IgD-negative memory B cell (primary cell): ENCODE data around the gene SPOPL. TPM values are rescaled to one million over a fixed set of nuclear protein-coding genes. Genes with fewer than 3 reads are reported as not detected.
A peak's percentile ranks its signal among the peaks of the same experiment; 100 is the strongest.
"Not testable (repeated sequence)": the region's sequence is repeated elsewhere in the genome, so short reads cannot be mapped to it uniquely, and the experiment has no call there.

Source experiments
- H3K27ac Mint-ChIP-seq, 3 donors: one replicate each; pipeline ENCODE4 v1.8.0; 2020 to 2022; ENCODE audit warnings: mild to moderate bottlenecking in 3 of 3, mixed read lengths in 3 of 3, moderate library complexity in 1 of 3
- H3K27me3 Mint-ChIP-seq: one replicate; pipeline ENCODE4 v1.8.0; 2021; ENCODE audit warnings: mixed read lengths
- H3K36me3 Mint-ChIP-seq: one replicate; pipeline ENCODE4 v1.8.0; 2020; ENCODE audit warnings: mild to moderate bottlenecking, mixed read lengths
- H3K4me1 Mint-ChIP-seq, 3 donors: one replicate each; pipeline ENCODE4 v1.8.0; 2020 to 2022; ENCODE audit warnings: mixed read lengths in 3 of 3, mild to moderate bottlenecking in 1 of 3
- H3K4me3 Mint-ChIP-seq, 4 donors: one replicate each; pipeline ENCODE4 v1.8.0; 2020 to 2022; ENCODE audit warnings: mild to moderate bottlenecking in 4 of 4, mixed read lengths in 4 of 4, moderate library complexity in 3 of 4
- H3K9me3 Mint-ChIP-seq, 3 donors: one replicate each; pipeline ENCODE4 v1.8.0; 2020 to 2021; ENCODE audit warnings: mixed read lengths in 3 of 3, mild to moderate bottlenecking in 1 of 3
- polyA plus RNA-seq: library from polyadenylated mRNA; unstranded; fragments of 300-500 nt; fragmentation: Illumina TruSeq; gene quantifications from one replicate; pipeline ENCODE4 v1.2.3, GENCODE V29; 2021

SPOPL gene
- polyA plus RNA-seq, 1 donor from 2014 or later, result 7.7 TPM

- H3K9me3 Mint-ChIP-seq, H3K36me3 Mint-ChIP-seq, H3K27me3 Mint-ChIP-seq: not testable (repeated sequence)
- H3K4me1 Mint-ChIP-seq, result peaks cover 63 to 70% (median 64%) of the 10 kb centered on the region in 3 donors
- peak overlapping the region in 2 of 3 donors; percentile 29 to 96 for H3K27ac Mint-ChIP-seq
- H3K4me3 Mint-ChIP-seq, result peak overlapping the region in 1 of 4 donors; percentile 52
Measured at GRCh38 chr2:138524353-138524752, 22.8 kb downstream of the SPOPL start.

- H3K4me1 Mint-ChIP-seq, result peaks cover 53 to 74% (median 64%) of the 10 kb centered on the region in 3 donors
- no peaks in the 10 kb centered on the region for H3K27me3 Mint-ChIP-seq
- peak overlapping the region in 1 of 4 donors; percentile 75 for H3K4me3 Mint-ChIP-seq
- no peak overlapping the region for H3K27ac Mint-ChIP-seq
- peaks cover 9% of the 10 kb centered on the region for H3K36me3 Mint-ChIP-seq
- peaks cover 0 to 2% (median 0%) of the 10 kb centered on the region in 3 donors for H3K9me3 Mint-ChIP-seq
Measured at GRCh38 chr2:138531913-138532312, 30.3 kb downstream of the SPOPL start.

DNA sequence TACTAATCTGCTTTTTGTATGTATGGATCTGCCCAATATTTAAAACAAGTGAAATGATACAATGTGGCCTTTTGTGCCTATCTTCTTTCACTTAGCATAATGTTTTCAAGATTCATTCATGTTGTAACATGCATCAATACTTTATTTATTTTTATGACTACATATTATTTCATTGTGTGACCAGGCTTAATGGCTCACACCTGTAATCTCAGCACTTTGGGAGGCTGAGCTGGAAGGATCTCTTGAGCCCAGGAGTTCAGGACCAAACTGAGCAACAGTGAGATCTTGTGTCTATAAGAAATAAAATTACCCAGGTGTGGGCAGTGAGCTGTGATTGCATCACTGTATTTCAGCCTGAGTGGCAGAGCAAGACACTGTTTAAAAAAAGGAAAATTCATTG lies 33.2 kb downstream of the SPOPL start:
- Mint-ChIP-seq H3K27me3 (no peaks in the 10 kb centered on the region), H3K9me3 (peaks cover 4 to 6% (median 6%) of the 10 kb centered on the region in 3 donors), H3K36me3 (peaks cover 24% of the 10 kb centered on the region), H3K4me1 (peaks cover 38 to 56% (median 46%) of the 10 kb centered on the region in 3 donors), H3K27ac (no peak overlapping the region), H3K4me3 (peak overlapping the region in 1 of 4 donors; percentile 32)

GRCh38 chr2:138536302-138536701 lies 34.7 kb downstream of the SPOPL start:
- Mint-ChIP-seq H3K4me1 (peaks cover 34 to 51% (median 41%) of the 10 kb centered on the region in 3 donors), H3K27ac (no peak overlapping the region), H3K4me3 (peak overlapping the region in 2 of 4 donors; percentile 6 to 12), H3K27me3 (no peaks in the 10 kb centered on the region), H3K9me3 (peaks cover 4 to 6% (median 4%) of the 10 kb centered on the region in 3 donors), H3K36me3 (peaks cover 26% of the 10 kb centered on the region)

- peak overlapping the region in 1 of 3 donors; percentile 89 for H3K27ac Mint-ChIP-seq
- peaks cover 33 to 51% (median 42%) of the 10 kb centered on the region in 3 donors for H3K4me1 Mint-ChIP-seq
- H3K9me3 Mint-ChIP-seq, result peaks cover 4 to 6% (median 4%) of the 10 kb centered on the region in 3 donors
- no peaks in the 10 kb centered on the region for H3K27me3 Mint-ChIP-seq
- H3K4me3 Mint-ChIP-seq, result peak overlapping the region in 2 of 4 donors; percentile 6 to 49
- peaks cover 27% of the 10 kb centered on the region for H3K36me3 Mint-ChIP-seq
Measured at GRCh38 chr2:138536740-138537139, 35.2 kb downstream of the SPOPL start.

- Mint-ChIP-seq H3K36me3 (peaks cover 27% of the 10 kb centered on the region), H3K4me3 (peak overlapping the region in 1 of 4 donors; percentile 49), H3K4me1 (peaks cover 34 to 52% (median 44%) of the 10 kb centered on the region in 3 donors), H3K9me3 (peaks cover 4 to 7% (median 6%) of the 10 kb centered on the region in 3 donors), H3K27me3 (no peaks in the 10 kb centered on the region), H3K27ac (peak overlapping the region in 1 of 3 donors; percentile 89)
Measured at GRCh38 chr2:138537170-138537915, 35.8 kb downstream of the SPOPL start.

DNA sequence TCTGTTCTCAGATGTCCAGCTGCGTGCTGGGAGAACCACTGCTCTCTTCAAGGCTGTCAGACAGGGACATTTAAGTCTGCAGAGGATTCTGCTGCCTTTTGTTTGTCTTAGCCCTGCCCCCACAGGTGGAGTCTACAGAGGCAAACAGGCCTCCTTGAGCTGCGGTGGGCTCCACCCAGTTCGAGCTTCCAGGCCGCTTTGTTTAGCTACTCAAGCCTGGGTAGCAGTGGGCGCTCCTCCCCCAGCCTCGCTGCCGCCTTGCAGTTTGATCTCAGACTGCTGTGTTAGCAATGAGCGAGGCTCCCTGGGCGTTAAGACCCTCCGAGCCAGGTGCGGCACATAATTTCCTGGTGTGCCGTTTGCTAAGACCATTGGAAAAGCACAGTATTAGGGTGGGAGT lies 42.6 kb downstream of the SPOPL start:
- not testable (repeated sequence) for H3K36me3 Mint-ChIP-seq, H3K9me3 Mint-ChIP-seq, H3K27me3 Mint-ChIP-seq, H3K27ac Mint-ChIP-seq
- H3K4me3 Mint-ChIP-seq, result peak overlapping the region in 1 of 4 donors; percentile 72
- H3K4me1 Mint-ChIP-seq, result peaks cover 30 to 34% (median 31%) of the 10 kb centered on the region in 3 donors

DNA sequence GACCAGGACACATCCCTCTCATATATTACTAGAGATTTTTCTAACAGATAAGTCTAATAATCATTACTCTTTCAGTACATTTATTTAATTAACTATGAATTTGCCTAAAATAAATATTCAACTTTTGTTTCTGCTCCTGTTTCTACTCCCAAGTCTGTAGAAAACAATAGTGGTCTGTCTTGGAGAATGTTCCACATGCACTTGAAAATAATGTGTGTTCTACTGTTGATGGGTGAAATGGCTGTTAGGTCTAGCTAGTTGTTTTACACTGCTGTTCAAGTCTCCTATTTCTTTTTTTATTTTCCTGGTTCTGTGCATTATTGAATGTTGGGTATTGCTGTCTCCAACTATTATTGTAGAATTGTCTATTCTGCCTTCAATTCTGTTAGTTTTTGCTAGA lies 47.2 kb downstream of the SPOPL start:
- peaks cover 14% of the 10 kb centered on the region for H3K36me3 Mint-ChIP-seq
- no peak overlapping the region for H3K4me3 Mint-ChIP-seq
- peaks cover 22 to 29% (median 23%) of the 10 kb centered on the region in 3 donors for H3K4me1 Mint-ChIP-seq
- H3K27ac Mint-ChIP-seq, result peak overlapping the region in 1 of 3 donors; percentile 47
- H3K9me3 Mint-ChIP-seq, result no peaks in the 10 kb centered on the region
- H3K27me3 Mint-ChIP-seq, result no peaks in the 10 kb centered on the region

DNA sequence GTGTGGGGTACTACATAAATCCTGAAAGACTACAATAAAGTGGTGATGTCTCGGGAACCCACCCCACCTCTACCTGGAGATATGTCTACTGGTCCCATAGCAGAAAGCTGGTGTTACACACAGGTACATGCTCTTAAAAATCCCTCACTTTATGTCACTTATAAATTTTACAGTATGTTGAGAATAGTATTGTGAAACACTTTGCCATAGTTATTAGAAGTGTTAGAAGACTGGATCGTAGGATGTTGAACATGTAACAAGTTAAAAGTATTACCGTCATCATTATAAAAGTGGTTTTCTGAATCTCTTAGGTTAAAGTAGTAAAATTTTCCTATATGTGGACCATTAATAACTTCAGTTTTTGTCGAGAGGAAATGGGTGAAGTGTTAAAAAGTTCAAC lies 48.6 kb downstream of the SPOPL start:
- Mint-ChIP-seq H3K27me3 (no peaks in the 10 kb centered on the region), H3K27ac (peak overlapping the region in 2 of 3 donors; percentile 23 to 83), H3K4me1 (peaks cover 18 to 22% (median 20%) of the 10 kb centered on the region in 3 donors), H3K9me3 (no peaks in the 10 kb centered on the region), H3K36me3 (peaks cover 17% of the 10 kb centered on the region), H3K4me3 (no peak overlapping the region)

DNA sequence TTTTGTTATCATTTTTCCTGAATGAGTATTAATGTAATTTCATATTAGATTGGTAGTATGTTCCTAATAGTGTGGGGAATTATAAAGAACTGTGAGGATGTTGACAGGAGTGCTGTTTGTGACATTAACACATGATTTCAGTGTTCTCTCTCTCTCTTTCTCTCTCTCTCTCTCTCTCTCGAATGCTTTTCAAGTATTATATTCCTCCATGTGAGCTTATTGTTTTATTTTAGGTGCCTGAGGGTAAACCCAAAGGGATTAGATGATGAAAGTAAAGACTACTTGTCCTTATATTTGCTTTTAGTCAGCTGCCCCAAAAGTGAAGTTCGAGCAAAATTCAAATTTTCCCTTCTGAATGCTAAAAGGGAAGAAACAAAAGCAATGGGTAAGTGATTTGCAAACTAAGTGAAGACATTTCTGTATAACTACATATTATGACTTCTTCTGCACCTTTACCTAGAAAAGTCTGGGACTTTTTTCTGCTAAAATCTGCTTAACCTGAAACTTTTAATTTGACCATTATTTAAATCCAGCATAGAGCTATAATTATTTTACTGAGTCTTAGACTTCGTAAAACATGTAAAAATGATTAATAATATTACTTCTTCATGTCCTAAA lies 49.2 kb downstream of the SPOPL start:
- H3K36me3 Mint-ChIP-seq, result peaks cover 17% of the 10 kb centered on the region
- H3K4me1 Mint-ChIP-seq, result peaks cover 16 to 22% (median 20%) of the 10 kb centered on the region in 3 donors
- no peaks in the 10 kb centered on the region for H3K9me3 Mint-ChIP-seq
- H3K27me3 Mint-ChIP-seq, result no peaks in the 10 kb centered on the region
- peak overlapping the region in 2 of 3 donors; percentile 39 to 83 for H3K27ac Mint-ChIP-seq
- H3K4me3 Mint-ChIP-seq, result no peak overlapping the region

- Mint-ChIP-seq H3K27ac (no peak overlapping the region), H3K4me1 (peaks cover 8 to 10% (median 9%) of the 10 kb centered on the region in 3 donors), H3K4me3 (no peak overlapping the region)
Measured at GRCh38 chr2:138554123-138554522, 52.6 kb downstream of the SPOPL start.

DNA sequence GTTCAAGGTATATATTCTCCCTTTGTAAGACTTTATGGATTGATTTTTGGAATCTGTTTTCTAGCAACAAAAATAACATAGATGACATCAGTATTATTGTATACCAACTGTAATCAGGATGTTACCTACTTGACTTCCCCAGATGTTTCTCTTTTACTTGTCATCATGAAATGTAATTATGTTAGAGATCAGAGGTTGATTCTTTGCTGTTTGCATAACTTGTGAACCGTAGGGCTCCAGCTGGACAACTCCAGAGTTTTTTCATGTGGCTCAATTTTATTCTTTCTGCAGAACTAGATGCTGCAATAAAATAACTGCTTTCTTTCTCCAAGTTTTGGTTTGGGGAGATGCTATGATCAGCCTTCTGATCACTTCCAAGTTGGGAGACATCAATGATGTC lies 58.1 kb downstream of the SPOPL start:
- Mint-ChIP-seq H3K4me3 (no peak overlapping the region), H3K4me1 (no peaks in the 10 kb centered on the region), H3K36me3 (peaks cover 8% of the 10 kb centered on the region), H3K9me3 (no peaks in the 10 kb centered on the region), H3K27me3 (no peaks in the 10 kb centered on the region), H3K27ac (no peak overlapping the region)

More at GRCh38 chr2:138554123-138554522, 52.6 kb downstream of the SPOPL start:
- Mint-ChIP-seq H3K9me3 (no peaks in the 10 kb centered on the region), H3K27me3 (no peaks in the 10 kb centered on the region), H3K36me3 (peaks cover 17% of the 10 kb centered on the region)

DNA sequence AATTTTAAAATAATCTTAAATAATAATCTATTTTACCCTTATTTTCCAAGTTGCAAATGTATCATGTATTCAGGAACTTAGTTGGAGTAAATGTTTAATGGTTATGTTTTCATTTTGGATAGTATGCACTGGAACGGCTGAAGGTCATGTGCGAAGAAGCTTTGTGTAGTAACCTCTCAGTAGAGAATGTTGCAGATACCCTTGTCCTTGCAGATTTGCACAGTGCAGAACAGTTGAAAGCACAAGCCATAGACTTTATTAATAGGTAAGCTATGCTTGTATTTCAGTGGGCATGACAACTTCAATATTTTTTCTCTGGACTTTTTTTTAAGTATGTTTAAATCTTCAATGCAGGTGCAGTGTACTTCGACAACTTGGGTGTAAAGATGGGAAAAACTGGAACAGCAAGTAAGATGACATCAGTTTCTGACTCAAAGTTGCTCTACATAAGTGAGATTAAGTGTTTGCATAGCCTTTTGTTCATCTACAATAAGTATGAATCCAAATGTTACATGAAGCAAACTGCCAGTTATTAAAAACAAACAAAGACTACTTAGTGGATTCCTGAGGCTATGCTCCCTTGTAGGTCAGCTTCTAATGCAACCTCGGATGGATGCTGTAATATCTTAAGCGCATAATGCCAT lies 63.1 kb downstream of the SPOPL start:
- H3K36me3 Mint-ChIP-seq, result peaks cover 11% of the 10 kb centered on the region

GRCh38 chr2:138565230-138565598 lies 63.6 kb downstream of the SPOPL start:
- Mint-ChIP-seq H3K4me3 (no peak overlapping the region), H3K36me3 (peaks cover 14% of the 10 kb centered on the region), H3K4me1 (no peaks in the 10 kb centered on the region), H3K9me3 (no peaks in the 10 kb centered on the region), H3K27ac (no peak overlapping the region), H3K27me3 (no peaks in the 10 kb centered on the region)

More for the DNA sequence above, 63.1 kb downstream of the SPOPL start:
- H3K4me3 Mint-ChIP-seq, result no peak overlapping the region
- no peak overlapping the region for H3K27ac Mint-ChIP-seq
- no peaks in the 10 kb centered on the region for H3K9me3 Mint-ChIP-seq
- no peaks in the 10 kb centered on the region for H3K27me3 Mint-ChIP-seq
- H3K4me1 Mint-ChIP-seq, result no peaks in the 10 kb centered on the region

DNA sequence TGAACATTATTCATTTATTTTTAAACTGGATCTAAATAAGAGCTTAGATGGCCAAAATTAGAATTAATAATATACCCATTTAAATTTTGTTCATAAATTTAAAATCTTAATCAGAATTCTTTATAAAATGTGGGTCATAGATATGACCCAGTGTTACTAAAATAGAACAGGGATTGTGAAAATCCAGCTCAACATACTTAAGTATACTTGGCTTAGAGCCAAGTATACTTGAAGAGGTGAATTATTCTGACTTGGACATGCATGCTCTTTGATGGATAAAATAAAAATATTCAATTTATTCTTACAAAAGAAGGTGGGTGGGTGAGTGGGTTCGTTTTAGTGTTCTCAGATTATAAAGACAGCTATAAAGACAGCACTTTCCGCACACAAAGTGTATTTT lies 70.7 kb downstream of the SPOPL start:
- Mint-ChIP-seq H3K4me1 (peaks cover 0 to 2% (median 0%) of the 10 kb centered on the region in 3 donors), H3K27ac (no peak overlapping the region), H3K4me3 (no peak overlapping the region), H3K9me3 (peaks cover 0 to 8% (median 6%) of the 10 kb centered on the region in 3 donors), H3K36me3 (peaks cover 27% of the 10 kb centered on the region), H3K27me3 (no peaks in the 10 kb centered on the region)
